Erythroblast (primary cell): Measurements from ENCODE around the gene TCF7L2.

Source experiments
- DNase-seq, 2 experiments: peaks; one replicate each; lab custom pipeline; 2025; lab: John Stamatoyannopoulos, UW
- GATA1 ChIP-seq: IDR thresholded peaks from 2 replicates; pipeline ENCODE4 v1.6.1; 2011; ENCODE audit warnings: low read depth, mild to moderate bottlenecking, control low read depth, low read length, moderate library complexity
- POLR2A ChIP-seq: IDR thresholded peaks from 2 replicates; pipeline ENCODE4 v1.6.1; 2011; ENCODE audit warnings: mild to moderate bottlenecking, low read length

TCF7L2 gene

DNA sequence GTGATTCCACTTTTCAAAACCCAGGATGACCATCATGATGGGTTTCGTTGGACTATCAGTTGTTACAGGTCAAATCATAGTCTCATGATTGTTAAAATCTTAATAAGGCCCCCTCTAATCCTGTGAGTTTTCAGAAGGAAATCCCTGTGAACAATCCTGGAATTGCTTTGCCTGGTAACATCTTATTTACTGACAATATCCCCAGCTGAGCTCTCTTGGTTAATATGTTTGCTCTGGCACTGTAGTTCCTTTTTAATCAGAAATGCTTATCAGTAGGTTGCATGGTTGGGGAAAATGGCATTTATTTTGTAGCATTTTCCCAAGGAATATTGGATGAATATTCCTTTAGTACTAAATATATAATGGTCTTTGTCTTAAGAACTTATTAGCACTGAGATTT lies 163.9 kb downstream of the TCF7L2 start:
- DNase-seq: no peak
- TF ChIP-seq GATA1 (no peak), POLR2A (no peak)

DNA sequence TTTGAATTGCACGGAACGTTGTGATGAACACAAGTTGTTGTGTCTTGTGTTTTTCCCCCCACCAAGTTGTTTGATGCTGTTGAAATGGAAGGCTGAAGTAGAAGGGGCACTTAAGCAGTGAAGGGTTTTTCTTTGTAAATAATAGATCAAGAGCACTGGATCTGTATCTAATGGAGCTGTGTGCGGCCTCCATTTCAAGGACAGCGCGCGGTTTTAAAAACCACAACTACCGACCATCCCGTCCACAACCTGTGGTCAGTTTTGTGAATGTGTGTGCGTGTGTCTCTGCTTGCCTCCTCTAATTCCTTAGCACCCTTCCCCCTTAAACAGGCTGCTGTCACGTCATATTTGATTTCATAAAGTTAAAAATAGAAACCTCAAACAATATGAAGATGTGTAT lies 165.5 kb downstream of the TCF7L2 start:
- TF ChIP-seq POLR2A: no peak
- no peak for TF ChIP-seq GATA1
- no peak for DNase-seq

DNA sequence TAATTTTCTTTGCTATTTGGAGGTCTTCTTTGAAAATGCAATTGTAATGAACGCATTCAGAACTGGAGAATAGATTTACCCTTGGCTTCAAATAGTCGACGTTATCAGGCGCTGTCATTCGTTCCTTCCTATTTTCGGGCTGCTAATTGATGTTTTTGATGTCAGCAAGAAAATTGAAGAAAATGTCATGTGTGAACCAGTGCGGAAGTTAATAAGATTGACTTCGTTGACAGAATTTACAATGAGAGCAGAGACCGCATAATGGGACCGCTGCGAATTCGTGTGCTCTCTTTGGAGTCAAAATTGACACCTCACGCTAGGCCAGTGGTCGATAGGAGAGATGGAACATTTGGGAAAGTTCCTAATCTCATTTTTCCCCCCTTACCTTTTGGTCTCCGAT lies 168.8 kb downstream of the TCF7L2 start:
- no peak for TF ChIP-seq POLR2A
- TF ChIP-seq GATA1: no peak
- DNase-seq: no peak

DNA sequence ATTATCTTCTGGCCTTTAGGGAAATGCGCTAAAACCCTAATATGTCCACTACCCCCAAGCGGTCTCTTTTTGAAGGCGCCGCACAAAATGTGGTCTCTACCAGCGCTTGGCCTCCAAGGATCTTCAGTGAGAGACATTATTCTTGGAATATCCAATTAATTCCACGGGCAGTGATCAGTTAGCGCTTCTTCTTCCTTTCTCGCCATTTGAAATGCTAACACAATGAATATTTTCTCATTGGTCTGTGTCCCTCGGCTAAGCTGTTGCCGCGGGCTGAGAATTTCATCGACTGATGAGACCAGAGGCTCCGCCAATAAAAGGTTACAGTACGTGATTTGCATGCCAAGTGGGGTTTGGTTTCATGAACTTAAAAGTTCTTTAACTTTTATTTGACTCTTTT lies 169.8 kb downstream of the TCF7L2 start:
- DNase-seq: no peak
- no peak for TF ChIP-seq GATA1
- TF ChIP-seq POLR2A: no peak

DNA sequence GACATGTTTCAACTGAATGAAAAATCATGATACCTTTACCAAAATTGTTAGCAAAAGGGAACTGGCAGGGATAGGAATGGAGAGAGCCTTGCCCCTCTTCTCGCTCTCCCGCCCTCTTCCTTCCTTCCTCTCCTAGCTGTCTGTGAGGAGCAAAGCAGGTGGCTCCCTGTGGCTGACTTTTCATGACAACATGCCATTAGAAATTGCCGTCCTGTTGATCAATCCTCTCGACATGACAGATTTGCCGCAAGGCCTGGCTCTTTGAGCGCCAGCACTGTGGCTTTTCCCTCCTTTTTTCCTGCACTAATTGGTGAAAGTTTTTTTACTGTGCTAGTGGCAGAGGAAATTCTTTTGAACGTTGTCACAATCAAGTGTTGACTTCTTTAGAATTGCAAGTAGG lies 171.1 kb downstream of the TCF7L2 start:
- TF ChIP-seq POLR2A (no peak), GATA1 (no peak)

DNA sequence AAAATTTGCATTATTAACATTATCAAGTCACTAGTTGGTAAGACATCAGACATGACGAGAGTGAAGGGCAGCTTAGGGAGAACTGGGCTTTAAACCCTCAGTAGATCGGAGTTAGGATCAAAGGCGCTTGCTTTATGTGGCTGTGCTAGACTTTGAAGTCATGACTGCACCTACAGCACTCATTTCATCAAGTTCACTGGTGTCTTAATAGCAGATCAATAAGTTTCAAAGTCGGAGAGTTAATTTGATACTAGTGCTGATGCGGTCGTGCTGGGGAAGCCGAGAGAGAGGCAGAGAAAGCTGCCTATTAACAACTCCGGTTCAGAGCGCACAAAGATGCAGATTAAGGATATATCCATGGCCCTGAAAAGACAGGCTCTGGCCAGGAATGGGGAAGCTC lies 172.9 kb downstream of the TCF7L2 start:
- no peak for DNase-seq
- no peak for TF ChIP-seq GATA1
- TF ChIP-seq POLR2A: no peak

More for the DNA sequence above, 171.1 kb downstream of the TCF7L2 start:
- no peak for DNase-seq

DNA sequence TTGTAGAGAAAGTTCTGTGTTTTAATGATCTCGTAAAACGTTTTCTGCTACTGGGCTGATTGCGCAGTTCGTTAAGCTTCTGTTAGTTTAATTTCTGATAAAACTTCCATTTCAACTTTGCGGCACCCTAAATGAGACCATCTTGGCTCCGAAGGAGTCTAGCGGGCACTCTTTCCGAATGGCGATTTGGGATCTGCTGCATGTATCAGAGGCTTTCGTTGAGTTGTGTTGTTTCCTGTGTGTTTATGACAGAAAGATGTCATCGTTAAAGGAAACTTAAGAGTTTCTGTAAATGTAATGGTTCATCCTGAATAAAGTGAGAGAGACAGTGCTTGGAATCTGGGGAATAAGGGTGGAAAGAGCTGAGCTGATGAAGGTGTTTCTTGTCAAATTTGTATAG lies 174.7 kb downstream of the TCF7L2 start:
- TF ChIP-seq GATA1: no peak
- no peak for TF ChIP-seq POLR2A
- DNase-seq: no peak

DNA sequence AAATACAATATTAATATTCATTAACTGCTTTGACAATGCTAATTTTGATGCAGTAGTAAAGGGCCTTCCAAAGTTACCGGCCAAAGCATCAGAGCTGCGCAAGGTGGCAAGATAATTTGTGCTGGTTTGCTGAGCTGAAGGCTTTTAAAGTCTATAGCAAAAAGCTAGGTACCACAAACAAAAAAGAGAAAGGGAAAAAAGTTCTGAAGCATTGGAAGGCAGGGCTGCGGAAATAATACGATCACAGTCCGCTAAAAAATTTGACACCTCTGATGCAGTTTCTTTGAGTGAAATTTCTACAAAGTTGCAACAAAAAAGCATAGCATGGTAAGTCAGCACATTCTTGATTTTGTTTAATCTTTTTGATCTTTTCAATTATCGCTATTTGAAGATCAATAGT lies 175.6 kb downstream of the TCF7L2 start:
- no peak for TF ChIP-seq GATA1
- TF ChIP-seq POLR2A: no peak

DNA sequence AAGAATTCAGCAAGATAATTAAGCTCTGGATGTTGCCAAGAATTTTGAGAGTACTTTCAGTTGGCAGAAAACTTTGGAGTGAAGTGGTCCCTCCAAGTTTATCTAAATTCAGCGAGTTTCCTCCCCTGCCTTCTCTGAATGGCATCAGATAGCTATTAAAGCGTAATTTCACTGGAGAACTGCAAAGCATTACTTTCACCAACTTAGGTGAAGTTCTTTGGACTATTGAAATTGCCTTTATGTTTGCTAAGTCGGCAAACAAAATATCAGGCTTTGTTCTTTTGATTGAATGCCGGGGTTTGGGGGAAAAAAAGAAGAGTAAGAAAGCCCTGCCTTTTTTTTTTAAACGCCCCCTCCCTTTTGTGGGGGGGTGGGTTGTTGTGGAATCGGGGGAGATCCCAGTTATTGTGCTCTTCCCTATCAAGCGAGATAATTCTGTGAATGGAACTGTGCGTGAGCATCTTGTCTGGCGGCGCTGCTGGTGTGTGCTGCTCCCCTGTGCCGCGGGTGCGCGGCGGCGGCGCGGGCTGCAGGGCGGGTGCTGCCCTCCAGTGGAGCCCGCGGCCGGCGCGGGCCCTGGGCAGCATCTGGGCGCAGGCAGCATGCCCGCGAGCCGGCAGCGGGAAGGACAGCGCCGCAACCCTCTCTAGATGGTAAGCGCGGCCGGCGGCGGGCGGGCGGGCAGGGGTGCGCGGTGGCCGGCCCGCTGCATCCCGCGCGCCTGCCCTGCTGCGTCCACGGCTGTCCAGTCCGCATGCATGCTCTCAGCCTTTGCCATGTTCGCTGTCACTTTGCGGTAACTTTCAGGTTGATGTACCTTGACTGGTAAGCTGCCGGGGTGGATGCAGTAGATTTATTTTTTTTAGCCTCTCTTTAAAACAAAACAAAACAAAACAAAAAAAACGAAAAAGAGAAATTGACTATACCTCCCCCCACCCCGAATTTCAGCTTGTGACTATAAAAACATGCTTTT lies 176.5 kb downstream of the TCF7L2 start:
- TF ChIP-seq GATA1 (no peak), POLR2A (no peak)
- DNase-seq: peak; percentile 56 to 66

More for the DNA sequence above, 175.6 kb downstream of the TCF7L2 start:
- no peak for DNase-seq

DNA sequence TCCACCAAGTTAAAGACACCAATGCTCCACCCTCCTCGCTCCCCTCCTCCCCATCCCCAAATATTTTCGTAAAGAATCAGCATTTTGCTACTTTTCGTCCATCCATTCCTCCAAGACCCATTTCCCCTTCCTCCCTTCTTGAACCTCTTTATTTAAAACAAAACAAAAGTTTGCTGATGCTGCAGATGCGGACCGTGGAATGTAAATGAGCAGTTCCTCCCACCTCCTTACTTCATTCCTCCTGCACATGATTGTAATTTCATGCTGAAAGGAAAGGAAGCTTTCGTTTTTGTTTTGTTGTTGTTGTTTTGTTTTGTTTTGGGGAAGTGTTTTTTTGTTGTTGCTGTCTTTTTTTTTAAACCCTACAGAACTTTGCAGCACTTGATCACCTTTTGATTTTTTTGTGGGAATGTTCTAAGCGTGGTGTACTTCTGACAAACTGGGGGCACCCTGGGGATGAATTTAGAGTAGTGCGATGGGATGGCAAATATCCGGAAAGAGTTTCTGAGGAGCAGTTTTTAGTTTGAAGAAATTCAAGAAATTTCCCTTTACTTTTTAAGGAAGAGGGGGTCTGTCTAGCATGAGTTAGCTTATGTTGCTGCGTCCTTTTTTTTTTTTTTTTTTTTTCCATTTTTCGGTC lies 177.3 kb downstream of the TCF7L2 start:
- TF ChIP-seq POLR2A (no peak), GATA1 (no peak)
- no peak for DNase-seq

DNA sequence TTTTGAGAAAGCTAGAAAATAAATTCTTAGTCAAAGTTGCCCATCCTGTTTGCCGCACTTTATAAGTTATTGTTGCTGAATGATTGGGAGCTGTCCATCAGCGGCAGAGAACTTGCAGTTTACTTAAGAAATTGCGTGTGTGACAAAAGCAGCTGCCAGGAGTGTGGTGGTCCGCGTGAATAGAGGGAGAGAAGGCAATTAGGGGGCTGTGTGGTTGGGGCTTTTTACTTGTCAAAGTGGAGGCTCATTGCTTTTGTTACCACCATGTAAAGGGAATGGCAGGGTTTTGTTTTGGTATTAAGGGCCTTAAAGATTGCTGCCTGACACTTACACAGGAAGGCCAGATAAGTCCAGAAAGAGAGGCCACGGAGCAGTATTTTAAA lies 177.8 kb downstream of the TCF7L2 start:
- DNase-seq: no peak

DNA sequence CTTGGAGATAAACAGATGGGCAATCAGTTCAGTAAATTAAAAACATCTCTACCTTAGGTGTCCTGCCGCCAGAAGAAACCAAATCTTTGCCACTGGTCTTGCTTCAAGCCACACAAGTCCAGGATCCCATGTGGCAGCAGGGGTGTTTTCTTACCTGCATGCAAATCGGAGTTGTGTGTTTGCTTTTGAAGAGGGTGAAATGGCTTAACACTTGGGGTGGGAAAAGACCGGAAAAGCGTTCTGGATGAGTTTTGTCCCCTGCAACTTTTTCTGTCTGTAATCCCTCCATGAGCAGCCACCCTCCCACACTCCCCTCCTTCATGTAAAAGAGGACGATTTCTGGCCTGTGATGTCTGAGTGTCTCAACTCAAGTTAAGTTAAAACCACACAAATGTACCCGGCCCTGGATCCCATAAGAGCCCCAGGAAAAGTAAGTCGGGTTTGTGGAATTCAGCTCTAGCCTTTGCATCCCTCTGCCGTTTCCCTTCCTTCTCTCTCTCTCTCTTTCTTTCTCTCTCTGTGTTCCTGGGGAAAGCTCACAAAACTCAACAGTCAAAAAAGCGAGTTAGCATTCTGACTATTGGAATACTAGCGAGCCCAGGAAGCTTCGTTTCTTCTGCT lies 178.5 kb downstream of the TCF7L2 start:
- TF ChIP-seq POLR2A: no peak
- no peak for TF ChIP-seq GATA1
- no peak for DNase-seq

More for the DNA sequence above, 177.8 kb downstream of the TCF7L2 start:
- TF ChIP-seq GATA1 (no peak), POLR2A (no peak)

DNA sequence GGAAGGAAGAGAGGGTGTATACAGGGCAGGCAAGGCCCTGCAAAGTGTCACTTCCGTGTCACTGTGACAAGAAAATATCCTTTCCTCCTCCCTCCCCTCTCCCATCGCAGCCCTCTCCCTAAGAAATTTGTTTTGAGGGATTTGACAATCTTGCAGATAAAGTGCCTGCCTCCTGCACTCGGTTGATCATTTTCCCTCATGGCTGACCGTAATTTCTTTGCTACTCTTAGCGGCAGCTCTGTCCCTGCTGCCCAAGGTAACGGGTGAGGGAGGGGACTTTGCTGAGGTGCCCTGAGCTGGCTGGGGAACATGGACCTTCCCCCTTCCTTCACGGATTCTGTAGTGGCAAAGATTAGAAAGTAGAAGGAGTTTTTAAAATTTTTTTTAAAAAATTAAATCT lies 179.1 kb downstream of the TCF7L2 start:
- no peak for DNase-seq
- TF ChIP-seq GATA1: no peak
- no peak for TF ChIP-seq POLR2A
